H1 (cell line): ENCODE results near the gene MEF2A.

ENCODE experiments used
- CEBPB ChIP-seq: IDR thresholded peaks from 2 replicates; pipeline ENCODE4 v1.6.1; 2012; ENCODE audit warnings: low read depth, low read length
- CTCF ChIP-seq, 3 experiments: IDR thresholded peaks; 1 replicate in 2 of 3; 2 replicates in 1 of 3; pipeline versions ENCODE4 v1.5.1 to v1.6.1; 2011; ENCODE audit warnings: low read length in 3 of 3, mild to moderate bottlenecking in 3 of 3, inconsistent platforms in 2 of 3, low read depth in 1 of 3, moderate library complexity in 1 of 3; ENCODE audit not compliant: insufficient read depth in 1 of 3; ENCODE audit errors: control extremely low read depth in 1 of 3
- EGR1 ChIP-seq: IDR thresholded peaks from 2 replicates; pipeline ENCODE4 v1.6.1; 2011; ENCODE audit warnings: low read depth, low read length, borderline replicate concordance
- KDM1A ChIP-seq: fragments of 200-600, 300-600 bp; sonication (generic); IDR thresholded peaks from 2 replicates; pipeline ENCODE4 v1.7.1; 2016; ENCODE audit warnings: mild to moderate bottlenecking, low read length, borderline replicate concordance
- NRF1 ChIP-seq: IDR thresholded peaks from 2 replicates; pipeline ENCODE4 v1.6.1; 2011; ENCODE audit warnings: mild to moderate bottlenecking, low read depth, low read length, improper control_type of control experiment
- RBBP5 ChIP-seq: IDR thresholded peaks from 2 replicates; pipeline ENCODE4 v1.7.1; 2012; ENCODE audit warnings: low read depth, mild to moderate bottlenecking, inconsistent platforms, low read length, moderate library complexity, borderline replicate concordance

- TF ChIP-seq NRF1 (no peak), CEBPB (no peak), CTCF (IDR thresholded peaks at IDR 0.05; ENCODE audit: control extremely low read depth in 1 of 3, insufficient read depth in 1 of 3, low read depth in 1 of 3, low read length in 3 of 3) (no peak), RBBP5 (no peak), KDM1A (no peak), EGR1 (no peak)
Measured at GRCh38 chr15:99630607-99631131, 64.9 kb downstream of the MEF2A start.
